RWPE2 (cell line): ENCODE measurements around the gene ZNF398.
"Not testable (repeated sequence)": the region's sequence is repeated elsewhere in the genome, so short reads cannot be mapped to it uniquely, and the experiment has no call there.

Source experiments
- ATAC-seq: fragments of 200-7000 bp; cut with Tn5 transposase; 3 replicates; pipeline ENCODE4 v1.9.1; 2021; ENCODE audit warnings: low read depth
- DNase-seq: peaks from one replicate; pipeline ENCODE4 v3.0.0-alpha.2; 2020; ENCODE audit warnings: low spot score
- H3K27ac ChIP-seq: fragments of 450-650 bp; 2 replicates; pipeline ENCODE4 v1.5.1; 2017; ENCODE audit warnings: mild to moderate bottlenecking; ENCODE audit not compliant: poor library complexity, severe bottlenecking
- H3K27me3 ChIP-seq: fragments of 250-450 bp; sonication (Bioruptor Pico); 2 replicates; pipeline ENCODE4 v1.5.1; 2021; ENCODE audit warnings: mild to moderate bottlenecking, moderate library complexity; ENCODE audit not compliant: insufficient read depth, poor library complexity, severe bottlenecking
- H3K36me3 ChIP-seq: fragments of 250-450 bp; sonication (Bioruptor Pico); 2 replicates; pipeline ENCODE4 v1.5.1; 2020; ENCODE audit warnings: low read depth, mild to moderate bottlenecking, moderate library complexity
- H3K4me1 ChIP-seq: fragments of 250-450 bp; sonication (Bioruptor Pico); 2 replicates; pipeline ENCODE4 v1.5.1; 2021; ENCODE audit warnings: mild to moderate bottlenecking, moderate library complexity; ENCODE audit not compliant: insufficient read depth, poor library complexity, severe bottlenecking
- H3K4me3 ChIP-seq: fragments of 250-450 bp; sonication (Bioruptor Pico); 2 replicates; pipeline ENCODE4 v1.5.1; 2021; ENCODE audit warnings: mild to moderate bottlenecking, moderate library complexity; ENCODE audit not compliant: severe bottlenecking
- H3K9me3 ChIP-seq: fragments of 250-450 bp; sonication (Bioruptor Pico); 2 replicates; pipeline ENCODE4 v1.5.1; 2021; ENCODE audit warnings: mild to moderate bottlenecking, moderate library complexity; ENCODE audit not compliant: severe bottlenecking
- TF ChIP-seq, protein P1 (sequence below): fragments of 450-650 bp; IDR thresholded peaks from one replicate; pipeline ENCODE4 v1.5.1; 2017; ENCODE audit warnings: mild to moderate bottlenecking, moderate library complexity; ENCODE audit not compliant: poor library complexity, severe bottlenecking

ZNF398 gene

DNA sequence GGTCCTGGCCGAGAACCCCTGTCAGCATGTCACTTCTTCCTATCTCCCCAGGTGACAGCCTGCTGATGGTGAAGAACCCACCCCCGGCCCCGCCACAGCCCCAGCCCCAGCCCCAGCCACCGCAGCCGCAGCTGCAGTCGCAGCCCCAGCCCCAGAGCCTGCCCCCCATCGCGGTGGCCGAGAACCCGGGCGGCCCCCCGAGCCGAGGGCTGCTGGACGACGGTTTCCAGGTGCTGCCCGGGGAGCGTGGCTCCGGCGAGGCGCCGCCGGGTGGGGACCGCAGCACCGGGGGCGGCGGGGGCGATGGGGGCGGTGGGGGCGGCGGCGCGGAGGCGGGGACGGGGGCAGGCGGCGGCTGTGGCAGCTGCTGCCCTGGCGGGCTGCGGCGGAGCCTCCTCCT is 76.5 kb downstream of the ZNF398 start:
- no peaks in the 10 kb centered on the region for H3K27me3 ChIP-seq
- ATAC-seq = no peak
- TF ChIP-seq, protein P1, sequence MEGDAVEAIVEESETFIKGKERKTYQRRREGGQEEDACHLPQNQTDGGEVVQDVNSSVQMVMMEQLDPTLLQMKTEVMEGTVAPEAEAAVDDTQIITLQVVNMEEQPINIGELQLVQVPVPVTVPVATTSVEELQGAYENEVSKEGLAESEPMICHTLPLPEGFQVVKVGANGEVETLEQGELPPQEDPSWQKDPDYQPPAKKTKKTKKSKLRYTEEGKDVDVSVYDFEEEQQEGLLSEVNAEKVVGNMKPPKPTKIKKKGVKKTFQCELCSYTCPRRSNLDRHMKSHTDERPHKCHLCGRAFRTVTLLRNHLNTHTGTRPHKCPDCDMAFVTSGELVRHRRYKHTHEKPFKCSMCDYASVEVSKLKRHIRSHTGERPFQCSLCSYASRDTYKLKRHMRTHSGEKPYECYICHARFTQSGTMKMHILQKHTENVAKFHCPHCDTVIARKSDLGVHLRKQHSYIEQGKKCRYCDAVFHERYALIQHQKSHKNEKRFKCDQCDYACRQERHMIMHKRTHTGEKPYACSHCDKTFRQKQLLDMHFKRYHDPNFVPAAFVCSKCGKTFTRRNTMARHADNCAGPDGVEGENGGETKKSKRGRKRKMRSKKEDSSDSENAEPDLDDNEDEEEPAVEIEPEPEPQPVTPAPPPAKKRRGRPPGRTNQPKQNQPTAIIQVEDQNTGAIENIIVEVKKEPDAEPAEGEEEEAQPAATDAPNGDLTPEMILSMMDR = no peak
- H3K4me1 ChIP-seq = no peaks in the 10 kb centered on the region
- peaks cover 43% of the 10 kb centered on the region for H3K36me3 ChIP-seq
- no peak overlapping the region for H3K27ac ChIP-seq
- no peaks in the 10 kb centered on the region for H3K9me3 ChIP-seq
- no peak for DNase-seq
- no peak overlapping the region for H3K4me3 ChIP-seq

DNA sequence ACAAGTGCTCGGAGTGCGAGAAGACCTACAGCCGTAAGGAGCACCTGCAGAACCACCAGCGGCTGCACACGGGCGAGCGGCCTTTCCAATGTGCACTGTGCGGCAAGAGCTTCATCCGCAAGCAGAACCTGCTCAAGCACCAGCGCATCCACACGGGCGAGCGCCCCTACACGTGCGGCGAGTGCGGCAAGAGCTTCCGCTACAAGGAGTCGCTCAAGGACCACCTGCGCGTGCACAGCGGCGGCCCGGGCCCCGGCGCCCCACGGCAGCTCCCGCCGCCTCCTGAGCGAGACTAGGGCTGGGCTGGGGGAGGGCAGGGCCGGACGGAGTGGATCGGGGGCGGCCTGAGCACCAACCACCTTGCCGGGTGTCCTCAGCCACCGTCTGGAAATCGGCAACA is 77.1 kb downstream of the ZNF398 start:
- Histone ChIP-seq H3K4me3 (no peak overlapping the region), H3K4me1 (no peaks in the 10 kb centered on the region), H3K9me3 (no peaks in the 10 kb centered on the region), H3K27ac (no peak overlapping the region), H3K36me3 (peaks cover 37% of the 10 kb centered on the region), H3K27me3 (no peaks in the 10 kb centered on the region)
- TF ChIP-seq, protein P1 = no peak
- DNase-seq (no peak), ATAC-seq (no peak)

DNA sequence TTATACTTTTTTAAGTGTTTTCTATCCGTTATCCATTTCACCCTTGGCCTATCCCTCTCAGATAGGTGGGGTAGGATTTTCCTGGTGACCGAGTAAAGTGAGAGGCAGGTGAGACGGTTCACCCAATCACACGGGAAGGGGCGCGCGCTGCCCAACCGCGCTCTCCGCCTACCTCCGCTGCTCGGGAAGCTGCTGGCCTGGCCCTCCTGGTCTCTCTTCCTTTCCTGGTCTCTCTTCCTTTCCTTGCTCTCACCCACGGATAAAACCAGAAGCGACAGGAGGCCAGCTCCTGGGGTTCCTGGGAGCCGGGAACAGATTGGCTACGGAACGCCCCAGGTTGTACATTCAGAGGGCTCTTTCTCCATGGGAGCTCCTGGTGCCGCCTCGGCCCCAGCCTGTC is 77.9 kb downstream of the ZNF398 start:
- ATAC-seq (no peak), DNase-seq (no peak)
- Histone ChIP-seq H3K4me3 (no peak overlapping the region), H3K27me3 (no peaks in the 10 kb centered on the region), H3K36me3 (peaks cover 29% of the 10 kb centered on the region), H3K4me1 (no peaks in the 10 kb centered on the region), H3K9me3 (no peaks in the 10 kb centered on the region), H3K27ac (no peak overlapping the region)
- TF ChIP-seq, protein P1 = no peak

GRCh38 chr7:149225656-149226055 is 78.4 kb downstream of the ZNF398 start:
- H3K36me3 ChIP-seq = peaks cover 26% of the 10 kb centered on the region
- no peak overlapping the region for H3K27ac ChIP-seq
- no peak for DNase-seq
- no peaks in the 10 kb centered on the region for H3K27me3 ChIP-seq
- H3K9me3 ChIP-seq = no peaks in the 10 kb centered on the region
- no peak overlapping the region for H3K4me3 ChIP-seq
- TF ChIP-seq, protein P1 = no peak
- ATAC-seq = no peak
- H3K4me1 ChIP-seq = no peaks in the 10 kb centered on the region

- not testable (repeated sequence) for ATAC-seq, H3K27ac ChIP-seq, H3K9me3 ChIP-seq, H3K4me1 ChIP-seq, DNase-seq, H3K4me3 ChIP-seq, H3K27me3 ChIP-seq
- peaks cover 20% of the 10 kb centered on the region for H3K36me3 ChIP-seq
Measured at GRCh38 chr7:149226366-149226765, 79.1 kb downstream of the ZNF398 start.
